GM04503 (cell line): Measurements from ENCODE around the gene TMEM138.

ENCODE experiments used
- DNase-seq: peaks from one replicate; pipeline ENCODE4 v3.0.0-alpha.2; 2012; ENCODE audit warnings: low read depth

TMEM138 gene

GRCh38 chr11:61361741-61362541 is at the start of gene TMEM138, which contains the start of gene CYB561A3:
Gene TMEM138, plus strand, starts transcription at chr11:61362374. Its CDS starts 2,017 bp downstream, at chr11:61364391.
Gene CYB561A3, minus strand, starts transcription at chr11:61361882. Its CDS starts 5,169 bp downstream, at chr11:61356713.
- peak; percentile 65 for DNase-seq

GRCh38 chr11:61315260-61315659 is 46.9 kb upstream of the TMEM138 start:
- DNase-seq: no peak

GRCh38 chr11:61325649-61326414 is 36.3 kb upstream of the TMEM138 start:
- no peak for DNase-seq

- DNase-seq: peak; percentile 36
These were observed 34.5 kb upstream of the TMEM138 start for GRCh38 chr11:61327669-61328071.

- no peak for DNase-seq
These were observed 33.8 kb upstream of the TMEM138 start for GRCh38 chr11:61328351-61328750.

GRCh38 chr11:61329871-61330270 is 32.3 kb upstream of the TMEM138 start:
- DNase-seq: no peak

- no peak for DNase-seq
These were observed 30.5 kb upstream of the TMEM138 start for GRCh38 chr11:61331651-61332050.

GRCh38 chr11:61332281-61332796 is 29.8 kb upstream of the TMEM138 start:
- no peak for DNase-seq

- DNase-seq: peak; percentile 49
These were observed 29.2 kb upstream of the TMEM138 start, which contains the start of the genes DDB1 and TKFC for GRCh38 chr11:61332797-61333549. Gene DDB1, minus strand, starts transcription at chr11:61333105. Its CDS starts 137 bp downstream, at chr11:61332968. Gene TKFC, plus strand, starts transcription at chr11:61333228. Its CDS starts 1,501 bp downstream, at chr11:61334729.

GRCh38 chr11:61333550-61334433 is 28.4 kb upstream of the TMEM138 start:
- no peak for DNase-seq

GRCh38 chr11:61334434-61335354 is 27.5 kb upstream of the TMEM138 start:
- DNase-seq: no peak

- DNase-seq: no peak
These were observed 26.8 kb upstream of the TMEM138 start for GRCh38 chr11:61335355-61335710.

GRCh38 chr11:61336171-61336935 is 25.8 kb upstream of the TMEM138 start:
- no peak for DNase-seq

GRCh38 chr11:61337706-61338470 is 24.3 kb upstream of the TMEM138 start:
- DNase-seq: no peak

GRCh38 chr11:61338783-61339489 is 23.2 kb upstream of the TMEM138 start:
- DNase-seq: no peak

GRCh38 chr11:61339490-61339878 is 22.7 kb upstream of the TMEM138 start:
- no peak for DNase-seq

GRCh38 chr11:61340979-61341378 is 21.2 kb upstream of the TMEM138 start:
- DNase-seq: no peak

- no peak for DNase-seq
These were observed 20.5 kb upstream of the TMEM138 start for GRCh38 chr11:61341706-61342105.
